Neuronal stem cell (in vitro differentiated cells): ENCODE results near the gene LRRC46.

Source experiments
- DNase-seq: peaks from one replicate; pipeline ENCODE4 v3.0.0-alpha.2; 2013; ENCODE audit warnings: low spot score
- H2AFZ ChIP-seq: one replicate; pipeline ENCODE4 v1.6.1; 2013; ENCODE audit warnings: mild to moderate bottlenecking, low read length, inconsistent platforms
- H2AK5ac ChIP-seq: 2 replicates; pipeline ENCODE4 v1.6.1; 2013; ENCODE audit warnings: low read depth, mild to moderate bottlenecking, inconsistent platforms, low read length, moderate library complexity, mixed read lengths
- H2BK120ac ChIP-seq: 2 replicates; pipeline ENCODE4 v1.6.1; 2013; ENCODE audit warnings: low read depth, mild to moderate bottlenecking, inconsistent platforms, low read length, moderate library complexity, mixed read lengths
- H2BK12ac ChIP-seq: one replicate; pipeline ENCODE4 v1.6.1; 2013; ENCODE audit warnings: low read length, inconsistent platforms
- H2BK15ac ChIP-seq: 2 replicates; pipeline ENCODE4 v1.6.1; 2013; ENCODE audit warnings: mild to moderate bottlenecking, low read length, inconsistent platforms, mixed read lengths
- H2BK5ac ChIP-seq: one replicate; pipeline ENCODE4 v1.6.1; 2013; ENCODE audit warnings: inconsistent platforms, mild to moderate bottlenecking, low read length, moderate library complexity
- H3K14ac ChIP-seq: one replicate; pipeline ENCODE4 v1.6.1; 2013; ENCODE audit warnings: low read length, inconsistent platforms
- H3K18ac ChIP-seq: 2 replicates; pipeline ENCODE4 v1.6.1; 2013; ENCODE audit warnings: low read length, inconsistent platforms
- H3K23ac ChIP-seq: 2 replicates; pipeline ENCODE4 v1.6.1; 2013; ENCODE audit warnings: low read depth, mild to moderate bottlenecking, mixed read lengths, low read length, inconsistent platforms; ENCODE audit not compliant: poor library complexity
- H3K27ac ChIP-seq: replicated peaks from 3 replicates; pipeline ENCODE4 v1.5.1; 2013; ENCODE audit warnings: low read length, inconsistent platforms
- H3K27me3 ChIP-seq, 3 experiments: 2 replicates each; pipeline ENCODE4 v1.6.1; 2013; ENCODE audit warnings: low read length in 3 of 3, mild to moderate bottlenecking in 2 of 3, inconsistent platforms in 1 of 3, low read depth in 1 of 3, mixed read lengths in 1 of 3, moderate library complexity in 1 of 3; ENCODE audit not compliant: control insufficient read depth in 3 of 3, insufficient read depth in 3 of 3
- H3K36me3 ChIP-seq, 2 donors: replicated peaks in 1 of 2; 2 replicates each; pipeline ENCODE4 v1.6.1; 2013; ENCODE audit warnings: low read length in 2 of 2; ENCODE audit not compliant: control insufficient read depth in 2 of 2, insufficient read depth in 2 of 2
- H3K4ac ChIP-seq: 2 replicates; pipeline ENCODE4 v1.6.1; 2013; ENCODE audit warnings: inconsistent platforms, mild to moderate bottlenecking, low read length, moderate library complexity
- H3K4me1 ChIP-seq, 2 donors: 1 replicate in 1 of 2; 2 replicates in 1 of 2; pipeline ENCODE4 v1.6.1; 2013; ENCODE audit warnings: low read length in 2 of 2, low read depth in 1 of 2; ENCODE audit not compliant: control insufficient read depth in 2 of 2, insufficient read depth in 1 of 2
- H3K4me2 ChIP-seq: one replicate; pipeline ENCODE4 v1.6.1; 2013; ENCODE audit warnings: mild to moderate bottlenecking, low read length, inconsistent platforms; ENCODE audit not compliant: insufficient read depth, poor library complexity, severe bottlenecking
- H3K4me3 ChIP-seq, 2 donors: 2 replicates each; pipeline ENCODE4 v1.5.1; 2013; ENCODE audit warnings: low read length in 2 of 2, mild to moderate bottlenecking in 2 of 2, inconsistent platforms in 1 of 2, moderate library complexity in 1 of 2
- H3K79me1 ChIP-seq: one replicate; pipeline ENCODE4 v1.6.1; 2013; ENCODE audit warnings: low read depth, mild to moderate bottlenecking, inconsistent platforms, low read length, moderate library complexity
- H3K9ac ChIP-seq: one replicate; pipeline ENCODE4 v1.6.1; 2013; ENCODE audit warnings: mild to moderate bottlenecking, low read depth, low read length, inconsistent platforms; ENCODE audit not compliant: poor library complexity
- H3K9me3 ChIP-seq, 2 donors: replicated peaks in 1 of 2; 2 replicates each; pipeline versions ENCODE3 to v1.6.1; 2013; ENCODE audit warnings: low read length in 2 of 2, mild to moderate bottlenecking in 2 of 2, inconsistent platforms in 1 of 2, low read depth in 1 of 2, mixed read lengths in 1 of 2, moderate library complexity in 1 of 2; ENCODE audit not compliant: control insufficient read depth in 2 of 2, insufficient read depth in 1 of 2
- H4K8ac ChIP-seq: one replicate; pipeline ENCODE4 v1.6.1; 2013; ENCODE audit warnings: low read depth, mild to moderate bottlenecking, inconsistent platforms, low read length, moderate library complexity
- H4K91ac ChIP-seq: one replicate; pipeline ENCODE4 v1.6.1; 2013; ENCODE audit warnings: low read length, low read depth, mild to moderate bottlenecking, inconsistent platforms; ENCODE audit not compliant: poor library complexity
- WGBS, 2 donors: extraction: QIAGEN DNeasy Blood & Tissue Kit; methylation state at CpG; one replicate each; pipeline ENCODE4 v1.1.7; 2013; ENCODE audit warnings: missing lambda C conversion rate in 2 of 2, mixed read lengths in 1 of 2; ENCODE audit not compliant: insufficient read length in 2 of 2, insufficient replicate concordance in 1 of 2; ENCODE audit errors: extremely low coverage in 2 of 2; 5-methylcytosine and 5-hydroxymethylcytosine counted together

LRRC46 gene

DNA sequence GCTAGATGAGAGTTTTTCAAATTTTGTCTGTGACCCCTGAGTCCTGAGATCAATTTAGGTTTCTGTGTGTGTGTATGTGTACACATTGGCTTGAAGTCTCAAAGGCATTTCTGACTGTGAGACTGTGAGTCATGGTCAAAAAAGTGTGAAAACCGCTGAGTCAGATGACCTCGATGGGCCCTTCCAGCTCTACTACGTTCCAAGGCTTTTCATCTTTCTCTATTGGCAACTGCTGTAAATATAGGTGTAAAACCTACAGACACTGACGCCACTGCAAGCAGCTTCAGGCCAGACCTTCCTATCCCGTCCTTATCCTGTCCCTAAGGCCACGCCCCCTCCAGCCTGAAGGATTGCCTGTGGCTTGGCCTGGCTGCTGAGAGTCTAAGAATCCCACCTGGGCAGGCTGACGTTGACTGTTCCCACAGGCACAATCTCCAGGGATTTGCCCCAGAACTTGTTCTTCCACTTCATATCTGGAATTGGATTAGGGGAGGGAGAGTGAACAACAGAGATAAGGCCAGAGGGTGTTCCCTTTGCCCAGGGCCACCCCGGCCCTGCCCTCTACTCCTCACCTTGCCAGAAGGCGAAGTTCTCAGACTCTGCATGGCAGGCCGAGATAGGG is 21.2 kb upstream of the LRRC46 start:
- no peak for DNase-seq
- no peak overlapping the region for H3K4ac ChIP-seq
- no peak overlapping the region for H4K91ac ChIP-seq
- no peak overlapping the region for H4K8ac ChIP-seq
- H3K4me2 ChIP-seq, result no peak overlapping the region
- H2AFZ ChIP-seq, result no peak overlapping the region
- no peak overlapping the region for H2AK5ac ChIP-seq
- H3K4me1 ChIP-seq, result no peaks in the 10 kb centered on the region
- no peak overlapping the region for H2BK5ac ChIP-seq
- H3K14ac ChIP-seq, result no peak overlapping the region
- no peak overlapping the region for H2BK12ac ChIP-seq
- no peak overlapping the region for H3K9ac ChIP-seq
- no peaks in the 10 kb centered on the region for H3K27me3 ChIP-seq
- no peaks in the 10 kb centered on the region for H3K9me3 ChIP-seq
- no peaks in the 10 kb centered on the region for H3K79me1 ChIP-seq
- H3K27ac ChIP-seq, result no peak overlapping the region
- H3K4me3 ChIP-seq, result no peak overlapping the region
- no peak overlapping the region for H2BK15ac ChIP-seq
- no peak overlapping the region for H3K18ac ChIP-seq
- no CpG with 5 or more reads among the region's 10 CpGs for WGBS, 2 donors
- H2BK120ac ChIP-seq, result no peak overlapping the region
- H3K23ac ChIP-seq, result no peak overlapping the region
- H3K36me3 ChIP-seq, result peaks cover 12 to 27% of the 10 kb centered on the region in 2 donors

- Histone ChIP-seq H3K14ac (no peak overlapping the region), H3K9me3 (no peaks in the 10 kb centered on the region), H3K4me3 (no peak overlapping the region), H3K4me2 (no peak overlapping the region), H3K9ac (peak overlapping the region; percentile 9), H2BK12ac (no peak overlapping the region), H3K23ac (no peak overlapping the region), H3K4ac (no peak overlapping the region), H2AFZ (no peak overlapping the region), H3K27ac (no peak overlapping the region), H3K36me3 (peaks cover 14 to 30% of the 10 kb centered on the region in 2 donors), H2AK5ac (peak overlapping the region; percentile 46), H3K18ac (no peak overlapping the region), H3K4me1 (no peaks in the 10 kb centered on the region), H2BK15ac (no peak overlapping the region), H2BK120ac (no peak overlapping the region), H3K79me1 (no peaks in the 10 kb centered on the region), H4K8ac (no peak overlapping the region), H4K91ac (no peak overlapping the region), H3K27me3 (no peaks in the 10 kb centered on the region), H2BK5ac (no peak overlapping the region)
- no CpG with 5 or more reads among the region's 9 CpGs for WGBS, 2 donors
- DNase-seq, result no peak
Measured at GRCh38 chr17:47810901-47811635, 20.4 kb upstream of the LRRC46 start.

GRCh38 chr17:47811709-47812108 is 19.8 kb upstream of the LRRC46 start:
- no peak overlapping the region for H3K4me2 ChIP-seq
- no peak overlapping the region for H3K18ac ChIP-seq
- H3K14ac ChIP-seq, result no peak overlapping the region
- no peaks in the 10 kb centered on the region for H3K9me3 ChIP-seq
- no peak overlapping the region for H2BK12ac ChIP-seq
- H4K91ac ChIP-seq, result no peak overlapping the region
- H2BK15ac ChIP-seq, result no peak overlapping the region
- H2AK5ac ChIP-seq, result no peak overlapping the region
- DNase-seq, result no peak
- H3K4ac ChIP-seq, result no peak overlapping the region
- H3K4me1 ChIP-seq, result no peaks in the 10 kb centered on the region
- no peak overlapping the region for H2BK5ac ChIP-seq
- H3K27ac ChIP-seq, result no peak overlapping the region
- H4K8ac ChIP-seq, result no peak overlapping the region
- H3K4me3 ChIP-seq, result no peak overlapping the region
- WGBS, 2 donors, result no CpG with 5 or more reads among the region's 7 CpGs
- H2AFZ ChIP-seq, result no peak overlapping the region
- no peaks in the 10 kb centered on the region for H3K79me1 ChIP-seq
- H3K9ac ChIP-seq, result no peak overlapping the region
- no peak overlapping the region for H3K23ac ChIP-seq
- no peak overlapping the region for H2BK120ac ChIP-seq
- no peaks in the 10 kb centered on the region for H3K27me3 ChIP-seq
- H3K36me3 ChIP-seq, result peaks cover 14 to 30% of the 10 kb centered on the region in 2 donors

DNA sequence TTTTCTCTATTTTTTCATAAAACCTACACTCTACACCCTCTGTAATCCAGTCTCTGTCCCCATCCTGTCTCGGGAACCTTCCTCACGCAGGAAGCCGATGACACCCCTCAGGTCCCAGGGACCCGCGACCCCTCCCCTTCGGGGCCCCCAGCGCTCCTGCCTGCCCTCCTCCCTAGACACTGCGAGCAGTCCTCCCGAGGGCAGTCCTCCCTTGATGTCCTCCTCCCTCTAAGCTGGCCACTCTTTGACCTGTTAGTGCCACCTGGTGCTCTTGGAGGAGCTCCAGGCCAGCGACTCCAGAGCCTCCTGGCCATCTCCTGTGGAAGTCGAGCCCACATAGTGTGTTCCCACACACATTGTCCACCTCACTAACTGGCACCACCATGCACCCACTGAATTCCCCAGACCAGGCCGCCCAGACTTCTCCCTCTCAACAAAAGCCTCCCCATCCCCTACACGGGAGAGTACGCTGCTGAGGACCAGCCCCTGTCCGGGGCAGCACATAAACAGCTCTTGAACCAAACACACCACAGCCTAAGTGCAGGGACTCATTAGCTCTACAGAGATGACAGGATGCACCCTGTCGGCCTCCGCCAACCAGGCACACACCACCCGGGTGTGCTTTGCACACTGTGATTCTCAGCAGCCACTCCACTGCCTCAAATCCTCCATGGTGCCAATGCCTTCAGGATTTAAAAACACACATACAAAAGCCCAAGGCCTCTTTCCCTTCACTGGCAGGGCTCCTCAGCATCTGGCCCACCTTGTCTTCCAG is 19.1 kb upstream of the LRRC46 start:
- Histone ChIP-seq H3K23ac (no peak overlapping the region), H3K4ac (no peak overlapping the region), H3K4me1 (no peaks in the 10 kb centered on the region), H2BK5ac (no peak overlapping the region), H3K4me3 (peak overlapping the region in 1 of 2 donors; percentile 17), H2BK15ac (no peak overlapping the region), H3K9me3 (no peaks in the 10 kb centered on the region), H3K18ac (no peak overlapping the region), H3K27ac (no peak overlapping the region), H2BK120ac (no peak overlapping the region), H3K14ac (no peak overlapping the region), H2AK5ac (no peak overlapping the region), H4K91ac (no peak overlapping the region), H4K8ac (no peak overlapping the region), H3K27me3 (no peaks in the 10 kb centered on the region), H3K79me1 (no peaks in the 10 kb centered on the region), H3K9ac (peak overlapping the region; percentile 60), H3K4me2 (no peak overlapping the region), H3K36me3 (peaks cover 16 to 30% of the 10 kb centered on the region in 2 donors), H2AFZ (no peak overlapping the region), H2BK12ac (peak overlapping the region; percentile 73)
- no CpG with 5 or more reads among the region's 18 CpGs for WGBS, 2 donors
- DNase-seq, result no peak
